Fibroblast of peridontal ligament (primary cell): ENCODE results near the gene DCAF4.
"Not testable (repeated sequence)": the region's sequence is repeated elsewhere in the genome, so short reads cannot be mapped to it uniquely, and the experiment has no call there.

Source experiments
- DNase-seq: peaks from one replicate; pipeline ENCODE4 v3.0.0-alpha.2; 2010; ENCODE audit errors: extremely low read depth

DCAF4 gene

DNA sequence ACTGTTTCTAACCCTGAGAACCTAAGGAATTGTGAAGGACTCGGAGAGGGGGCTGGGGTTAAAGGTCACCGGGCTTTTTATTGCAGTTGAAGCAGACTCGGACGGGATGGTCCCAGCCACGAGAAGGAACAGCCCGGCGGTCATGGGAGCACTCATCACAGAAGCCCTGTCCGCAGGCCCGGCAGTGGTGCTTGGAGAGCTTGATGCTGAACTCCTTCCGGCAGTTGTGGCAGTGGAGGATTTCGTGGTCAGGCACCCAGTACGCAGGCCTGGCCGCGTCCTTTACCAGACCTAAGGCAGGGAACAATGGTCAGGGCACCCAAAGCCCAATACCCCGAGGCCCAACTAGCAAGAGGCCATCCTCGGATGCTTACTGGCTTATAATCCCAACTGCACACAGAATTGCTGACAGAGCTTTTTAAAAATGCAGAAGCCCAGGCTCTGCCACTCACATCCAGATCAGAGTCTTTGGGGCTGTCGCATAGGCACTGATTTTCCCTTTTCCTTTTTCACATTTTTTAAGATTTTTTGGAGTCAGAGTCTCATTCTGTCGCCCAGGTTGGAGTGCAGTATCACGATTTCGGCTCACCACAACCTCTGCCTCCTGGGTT lies 44.7 kb downstream of the DCAF4 start:
- DNase-seq: no peak

DNA sequence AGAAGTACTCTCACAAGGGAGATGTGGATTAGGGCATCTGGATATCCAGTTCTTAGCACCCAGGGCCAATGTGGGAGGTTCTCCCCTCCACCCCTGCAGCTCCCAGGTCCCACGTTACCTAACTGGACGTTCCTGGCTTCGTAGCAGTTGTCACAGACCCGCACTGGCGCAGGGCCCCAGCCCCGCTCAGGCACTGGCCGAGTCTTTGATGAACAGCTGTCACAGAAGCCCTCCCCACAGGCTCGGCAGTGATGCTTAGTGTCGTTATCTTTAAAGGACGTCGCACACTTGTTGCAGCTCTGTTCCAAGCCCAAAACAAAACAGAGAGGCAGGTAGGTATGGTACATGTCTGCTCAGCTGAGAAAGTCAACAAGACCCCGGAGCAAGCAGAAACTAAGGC lies 48.4 kb downstream of the DCAF4 start:
- DNase-seq: no peak

DNA sequence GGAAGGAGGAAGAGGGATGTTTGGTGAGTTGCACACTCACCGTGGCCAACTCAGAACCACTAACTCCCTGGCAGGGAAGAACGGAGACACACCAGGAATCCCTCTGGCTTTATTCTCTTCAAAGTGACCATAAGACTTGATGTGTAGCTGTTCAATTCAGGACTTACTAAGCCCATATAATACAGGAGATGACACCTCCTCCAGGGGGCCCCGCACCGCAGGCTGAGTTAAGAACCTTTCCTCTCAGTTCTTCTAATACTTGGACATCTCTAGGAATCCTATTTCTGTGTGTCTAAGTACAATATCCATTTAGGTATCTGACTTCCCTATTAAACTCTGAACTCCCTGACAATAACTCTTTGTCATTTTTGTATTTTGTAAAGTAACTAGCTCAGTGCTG lies 49.5 kb downstream of the DCAF4 start:
- no peak for DNase-seq

DNA sequence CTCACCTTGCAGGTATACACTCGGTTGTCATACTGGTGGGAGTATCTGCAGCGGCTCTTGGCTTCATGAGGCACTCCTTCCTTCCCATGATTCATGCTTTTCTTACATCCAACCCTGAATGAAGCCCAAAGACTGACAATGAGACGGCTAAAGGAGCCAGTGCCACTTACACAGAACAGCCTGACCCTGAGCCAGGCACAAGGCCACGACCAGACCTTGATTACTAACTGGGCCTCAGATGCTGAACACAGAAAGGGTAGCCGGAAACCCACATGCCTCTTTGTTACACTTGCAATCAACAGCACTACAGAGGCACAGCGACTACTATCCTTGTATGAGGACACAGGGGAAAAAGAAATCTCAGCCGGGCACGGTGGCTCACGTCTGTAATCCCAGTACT lies 52.6 kb downstream of the DCAF4 start:
- no peak for DNase-seq

DNA sequence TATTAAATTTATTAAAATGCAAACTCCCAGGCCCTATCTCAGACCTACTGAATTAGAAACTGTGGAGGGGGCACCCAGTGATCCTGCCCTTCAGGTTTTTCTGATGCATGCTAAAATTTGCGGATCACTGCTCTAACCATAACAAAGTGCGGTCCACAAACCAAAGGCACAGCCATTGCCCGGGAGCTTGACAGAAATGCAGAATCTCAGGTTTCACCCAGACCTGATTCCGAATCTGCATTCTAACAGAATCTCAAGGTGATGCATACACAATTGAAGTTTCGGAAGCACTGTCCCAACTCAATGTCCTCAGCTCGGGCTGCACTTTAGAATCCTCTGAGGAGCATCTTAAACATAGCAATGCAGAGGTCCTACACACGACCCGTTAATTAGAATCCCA lies 54.6 kb downstream of the DCAF4 start:
- DNase-seq: no peak

DNA sequence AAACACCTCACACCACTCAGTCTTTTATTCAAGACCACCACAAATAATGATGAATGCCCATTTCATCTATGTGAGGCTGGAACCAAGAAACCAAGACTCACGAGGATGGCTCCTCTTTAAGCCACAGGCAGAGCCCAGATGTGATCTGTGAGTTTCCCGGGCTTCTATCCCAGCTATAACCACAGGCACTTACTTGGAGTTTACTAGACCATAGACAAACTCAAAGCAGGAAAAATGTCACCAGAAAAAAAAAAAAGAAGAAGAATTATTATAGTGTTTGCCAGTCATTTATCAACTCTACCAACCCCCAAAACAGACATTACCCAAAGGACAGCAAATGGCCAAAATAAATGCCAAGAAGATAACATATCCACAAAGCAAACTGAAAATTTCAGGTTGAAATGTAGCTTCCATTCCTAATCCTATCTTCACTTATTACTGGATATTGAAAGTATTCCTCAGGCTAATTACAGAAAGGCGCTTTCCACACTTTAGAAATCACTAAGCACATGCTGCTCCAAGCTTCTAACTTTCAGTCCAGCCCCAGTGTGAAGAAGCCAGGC lies 56.0 kb downstream of the DCAF4 start:
- peak; percentile 52 for DNase-seq

DNA sequence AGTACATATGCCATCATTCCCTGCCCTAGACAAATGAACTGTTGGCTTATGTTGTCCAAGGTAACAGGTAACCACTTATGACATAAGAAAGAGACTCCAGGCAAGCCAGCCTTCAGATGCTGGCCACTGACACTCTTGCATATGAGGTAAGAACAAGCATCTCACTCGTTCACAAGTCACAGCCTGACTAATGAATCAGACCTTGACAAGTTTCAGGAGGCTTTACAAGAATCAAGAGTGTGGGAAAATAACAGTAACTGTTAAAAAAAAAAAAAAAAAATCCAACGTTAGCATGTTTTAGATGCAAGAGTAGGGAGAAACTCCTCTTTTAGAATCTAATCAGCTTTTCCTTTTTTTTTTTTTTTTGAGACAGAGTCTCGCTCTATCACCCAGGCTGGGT lies 60.0 kb downstream of the DCAF4 start:
- no peak for DNase-seq

DNA sequence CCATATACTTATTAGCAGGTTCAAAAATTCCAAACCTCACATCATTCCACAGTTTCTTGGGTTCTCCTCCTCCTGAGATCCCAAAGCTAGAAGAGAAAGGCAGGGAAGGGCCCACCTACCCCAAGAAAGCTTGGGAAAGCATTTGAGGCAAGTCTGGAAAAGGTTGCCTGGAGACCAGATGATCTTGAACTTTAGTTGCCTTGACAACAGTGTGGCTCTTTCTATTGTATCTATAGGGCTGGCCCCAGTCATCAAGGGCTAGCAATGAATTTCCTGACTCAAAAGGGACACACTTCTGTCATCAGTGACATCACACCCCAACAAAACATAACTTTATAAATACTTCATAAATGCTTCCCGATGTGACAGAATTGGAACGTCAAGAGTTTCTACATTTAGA lies 60.6 kb downstream of the DCAF4 start:
- no peak for DNase-seq

DNA sequence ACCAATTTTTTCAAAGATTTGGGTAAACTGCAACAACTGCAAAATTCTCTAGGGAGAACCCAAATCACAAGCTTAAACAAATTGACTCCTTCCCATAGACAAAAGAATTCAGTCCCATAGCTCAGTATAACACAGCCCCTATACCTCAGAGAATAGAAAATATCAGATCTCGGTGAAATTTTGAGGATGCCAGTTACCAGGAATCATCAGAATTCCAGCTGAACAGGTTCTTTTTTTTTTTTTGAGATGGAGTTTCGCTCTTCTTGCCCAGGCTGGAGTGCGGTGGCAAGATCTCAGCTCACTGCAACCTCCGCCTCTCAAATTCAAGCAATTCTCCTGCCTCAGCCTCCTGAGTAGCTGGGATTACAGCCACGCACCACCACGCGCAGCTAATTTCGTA lies 63.9 kb downstream of the DCAF4 start:
- DNase-seq: no peak

DNA sequence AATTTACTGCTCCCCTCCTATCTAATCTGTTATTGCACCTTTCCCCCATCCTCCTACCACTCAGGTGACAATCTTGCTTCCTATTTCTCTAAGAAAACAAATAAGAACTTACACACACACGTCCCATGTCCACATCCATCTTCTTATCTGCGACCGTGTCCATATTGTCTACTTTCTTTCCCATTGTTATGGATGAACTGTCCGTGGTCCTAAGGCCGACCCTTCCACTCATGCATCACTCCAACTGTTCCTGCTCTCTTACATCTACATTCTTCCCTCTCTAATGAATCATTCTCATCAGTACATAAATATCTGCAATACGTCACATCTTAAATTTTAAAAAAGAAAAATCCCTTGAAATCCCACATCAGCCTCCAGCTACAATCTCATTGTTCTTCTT lies 70.7 kb downstream of the DCAF4 start:
- DNase-seq: no peak

DNA sequence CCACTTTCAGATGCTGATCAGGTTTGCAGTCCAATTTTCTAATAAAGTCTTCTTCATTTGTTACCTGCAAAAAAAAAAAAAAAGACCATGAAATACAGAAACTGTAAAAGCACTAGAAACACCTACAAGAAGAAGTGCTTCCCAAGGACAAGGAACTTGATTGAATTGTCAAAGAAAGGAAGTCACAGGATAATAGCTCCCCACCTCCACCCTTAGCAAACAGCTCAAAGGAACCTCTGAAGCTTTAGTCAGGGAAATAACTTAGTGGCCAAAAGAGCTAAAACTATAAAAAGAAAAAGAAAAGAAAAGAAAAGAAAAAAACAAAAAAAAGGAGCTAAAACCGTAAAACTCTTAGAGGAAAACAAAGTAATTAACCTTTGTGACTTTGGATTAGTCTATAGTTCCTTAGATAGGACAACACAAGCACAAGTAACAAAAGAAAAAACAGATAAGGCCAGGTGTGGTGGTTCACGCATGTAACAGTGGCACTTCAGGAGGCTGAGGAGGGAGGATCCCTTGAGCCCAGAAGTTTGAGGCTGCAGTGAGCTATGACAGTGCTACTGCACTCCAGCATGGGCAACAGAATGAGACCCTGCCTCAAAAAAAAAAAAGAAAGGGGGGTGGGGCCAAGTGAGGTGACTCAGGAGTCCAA lies 72.1 kb downstream of the DCAF4 start:
- DNase-seq: no peak

DNA sequence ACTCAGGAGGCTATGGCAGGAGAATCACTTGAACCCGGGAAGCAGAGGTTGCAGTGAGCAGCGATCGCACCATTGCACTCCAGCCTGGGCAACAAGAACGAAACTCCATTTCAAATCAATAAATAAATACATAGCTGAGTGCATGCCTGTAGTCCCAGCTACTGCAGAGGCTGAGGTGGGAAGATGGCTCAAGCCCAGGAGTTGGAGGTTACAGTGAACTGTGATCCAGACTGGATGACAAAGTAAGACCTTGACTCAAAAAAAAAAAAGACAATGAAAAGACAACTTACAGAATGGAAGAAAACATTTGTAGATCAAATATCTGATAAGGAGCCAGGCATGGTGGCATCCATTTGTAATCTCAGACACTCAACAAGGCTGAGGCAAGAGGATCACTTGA lies 73.1 kb downstream of the DCAF4 start:
- no peak for DNase-seq

DNA sequence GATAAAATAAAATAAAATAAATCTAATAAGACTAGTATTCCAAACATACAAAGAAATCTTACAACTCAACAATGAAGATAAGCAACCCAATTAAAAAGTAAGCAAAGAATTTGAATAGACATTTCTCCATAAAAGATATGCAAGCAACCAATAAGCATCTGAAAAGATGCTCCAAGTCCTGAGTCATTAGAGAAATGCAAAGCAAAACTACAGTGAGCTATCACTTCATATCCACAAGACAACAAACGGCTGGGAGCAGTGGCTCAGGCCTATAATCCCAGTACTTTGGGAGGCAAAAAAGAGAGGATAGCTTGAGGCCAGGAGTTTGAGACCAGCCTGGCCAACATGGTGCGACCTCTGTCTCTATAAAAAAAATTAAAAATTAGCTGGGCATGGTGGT lies 73.8 kb downstream of the DCAF4 start:
- no peak for DNase-seq

DNA sequence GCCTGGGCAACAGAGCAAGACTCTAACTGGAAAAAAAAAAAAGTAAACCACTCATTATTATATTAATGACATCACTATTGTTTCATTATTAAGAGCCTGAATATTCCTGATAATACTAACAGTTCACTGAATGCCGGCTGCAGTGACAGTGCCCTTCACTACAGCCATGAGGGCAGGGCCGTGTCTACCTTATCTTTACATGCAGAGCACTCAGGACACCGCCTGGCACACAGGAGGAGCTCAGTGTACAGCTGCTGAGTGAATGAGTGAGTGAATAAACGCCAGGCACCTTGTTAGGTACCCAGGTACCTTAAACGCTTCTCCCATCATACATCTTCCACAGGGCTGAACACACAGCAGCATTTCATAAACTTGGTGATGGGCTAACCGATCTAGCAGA lies 77.4 kb downstream of the DCAF4 start:
- no peak for DNase-seq

DNA sequence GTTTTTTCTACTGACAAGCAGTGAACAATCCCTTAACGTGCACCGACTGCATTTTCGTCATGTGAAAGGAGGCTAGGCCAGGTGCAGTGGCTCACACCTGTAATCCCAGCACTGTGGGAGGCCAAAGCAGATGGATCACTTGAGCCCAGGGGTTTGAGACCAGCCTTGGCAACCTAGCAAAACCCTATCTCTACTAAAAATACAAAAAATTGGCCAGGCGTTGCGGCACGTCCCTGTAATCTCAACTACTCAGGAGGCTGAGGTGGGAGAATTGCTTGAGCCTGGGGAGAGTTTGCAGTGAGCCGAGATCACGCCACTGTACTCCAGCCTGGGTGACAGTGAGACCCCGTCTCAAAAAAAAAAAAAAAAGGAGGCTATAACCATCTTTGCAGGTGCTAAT lies 78.4 kb downstream of the DCAF4 start:
- DNase-seq: not testable (repeated sequence)

DNA sequence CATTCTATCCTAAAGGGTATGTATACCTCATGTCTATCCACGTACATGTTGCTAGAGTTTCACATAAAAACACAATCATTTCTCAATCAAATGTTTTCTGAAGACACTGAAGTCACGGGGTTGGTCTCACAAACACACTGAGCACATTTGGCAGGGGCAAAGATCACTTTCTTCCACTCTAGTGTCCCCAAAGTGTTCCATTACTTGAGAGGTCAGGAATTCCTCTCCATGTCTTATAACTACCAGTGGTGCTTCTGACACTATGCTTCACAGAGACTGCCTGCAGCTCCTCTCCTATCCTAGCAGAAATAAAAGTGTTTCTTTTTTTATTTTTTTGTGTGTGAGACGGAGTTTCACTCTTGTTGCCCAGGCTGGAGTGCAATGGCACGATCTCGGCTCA lies 81.6 kb downstream of the DCAF4 start:
- peak; percentile 19 for DNase-seq

DNA sequence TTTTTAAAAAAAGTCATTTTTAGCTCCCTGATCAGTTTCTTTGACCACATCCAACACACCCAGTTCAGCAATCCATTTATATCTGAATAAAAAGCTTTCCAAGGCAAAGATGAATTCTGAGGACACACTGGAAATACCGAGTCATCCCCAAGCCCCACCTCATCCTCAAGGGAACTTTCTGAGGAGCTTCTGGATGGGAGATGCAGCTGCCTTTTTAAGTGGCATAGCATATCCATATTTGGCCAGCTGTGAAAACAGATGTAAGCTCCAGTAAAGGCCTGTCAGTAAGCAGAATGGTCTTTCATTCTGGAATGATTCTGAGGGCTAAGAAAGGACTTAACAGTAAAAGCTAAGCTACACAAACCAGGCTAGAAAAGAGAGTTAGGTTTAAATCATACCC lies 82.2 kb downstream of the DCAF4 start:
- peak; percentile 80 for DNase-seq
